ENCODE data around the gene NBL1. TPM values are rescaled to one million over a fixed set of nuclear protein-coding genes. Genes with fewer than 3 reads are reported as not detected.

The NBL1 gene
- total RNA-seq, 1 donor from 2014 or later: 7.8 TPM

DNA sequence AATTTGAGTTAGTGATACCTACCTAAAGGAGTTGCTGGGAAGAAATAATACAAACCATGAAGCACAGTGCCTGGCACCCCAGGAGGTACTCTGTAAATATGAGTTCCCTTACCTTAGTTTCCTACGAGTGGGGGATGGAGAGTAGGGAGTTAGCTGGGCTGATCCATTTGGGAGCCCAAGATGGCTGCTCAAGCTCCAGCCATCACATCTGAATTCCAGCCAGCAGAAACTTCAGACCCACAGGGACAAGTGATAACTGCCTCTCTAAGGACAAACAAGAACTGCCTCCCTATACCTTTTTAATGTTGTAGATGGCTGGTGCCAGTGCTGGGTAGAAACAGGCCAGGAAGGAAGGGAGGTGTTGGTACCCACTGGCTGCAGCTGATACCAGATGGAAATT is 43.3 kb downstream of the NBL1 start:
- Mint-ChIP-seq H3K4me1 (no peaks in the 10 kb centered on the region), H3K27me3 (ENCODE audit: low read depth) (no peaks in the 10 kb centered on the region), H3K9me3 (no peaks in the 10 kb centered on the region), H3K27ac (ENCODE audit: unreplicated experiment) (no peak overlapping the region), H3K36me3 (ENCODE audit: low read depth) (no peaks in the 10 kb centered on the region), H3K4me3 (no peak overlapping the region)
- no peak for TF ChIP-seq CTCF (conservative IDR thresholded peaks at IDR 0.05)
- no peak for DNase-seq (ENCODE audit: low read depth, low spot score)

DNA sequence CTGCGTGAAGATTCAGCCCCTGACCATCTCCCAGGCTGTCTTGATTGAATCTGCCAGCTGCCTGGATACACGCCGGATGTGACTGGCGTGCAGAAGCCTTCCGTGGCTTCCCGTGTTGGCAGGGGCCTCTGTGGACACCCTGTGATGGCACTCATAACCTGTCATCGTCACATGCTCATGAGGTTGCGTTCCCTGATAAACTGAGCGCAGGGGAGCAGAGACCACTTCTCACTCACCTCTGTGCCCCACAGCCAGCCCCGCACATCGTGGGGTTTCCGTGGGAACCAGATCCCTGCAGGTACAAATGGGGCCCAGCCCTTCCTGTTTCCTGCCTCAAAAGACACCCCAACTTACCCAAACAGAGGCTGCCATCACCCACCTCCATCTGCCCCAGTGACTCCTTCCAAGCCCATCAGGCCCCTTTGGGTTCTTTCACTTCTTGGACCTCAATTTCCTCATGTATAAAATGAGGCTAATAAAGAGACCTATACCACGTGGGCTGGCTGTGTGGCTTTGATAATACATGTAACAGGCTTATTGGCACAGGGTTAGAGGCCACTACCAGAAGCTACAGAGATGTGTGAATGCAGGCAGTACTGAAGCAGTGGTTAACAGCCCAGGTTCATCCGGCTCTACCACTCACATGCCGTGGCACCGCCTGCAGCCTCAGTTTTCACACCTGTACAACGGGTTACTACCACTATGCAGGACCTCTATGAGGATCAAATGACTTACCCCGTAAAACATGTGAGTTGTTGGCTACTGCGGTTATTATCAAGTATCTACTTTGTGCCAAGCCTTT is 44.1 kb downstream of the NBL1 start:
- DNase-seq (ENCODE audit: low read depth, low spot score): no peak
- H3K27ac Mint-ChIP-seq (ENCODE audit: unreplicated experiment): no peak overlapping the region
- no peaks in the 10 kb centered on the region for H3K27me3 Mint-ChIP-seq (ENCODE audit: low read depth)
- H3K4me1 Mint-ChIP-seq: no peaks in the 10 kb centered on the region
- no peak for TF ChIP-seq CTCF (conservative IDR thresholded peaks at IDR 0.05)
- H3K9me3 Mint-ChIP-seq: no peaks in the 10 kb centered on the region
- no peaks in the 10 kb centered on the region for H3K36me3 Mint-ChIP-seq (ENCODE audit: low read depth)
- H3K4me3 Mint-ChIP-seq: no peak overlapping the region

- Mint-ChIP-seq H3K27me3 (ENCODE audit: low read depth) (no peaks in the 10 kb centered on the region), H3K36me3 (ENCODE audit: low read depth) (no peaks in the 10 kb centered on the region), H3K9me3 (no peaks in the 10 kb centered on the region), H3K27ac (ENCODE audit: unreplicated experiment) (no peak overlapping the region), H3K4me1 (no peaks in the 10 kb centered on the region), H3K4me3 (no peak overlapping the region)
- no peak for TF ChIP-seq CTCF (conservative IDR thresholded peaks at IDR 0.05)
- no peak for DNase-seq (ENCODE audit: low read depth, low spot score)
These were observed 45.1 kb downstream of the NBL1 start for GRCh38 chr1:19689085-19689757.

DNA sequence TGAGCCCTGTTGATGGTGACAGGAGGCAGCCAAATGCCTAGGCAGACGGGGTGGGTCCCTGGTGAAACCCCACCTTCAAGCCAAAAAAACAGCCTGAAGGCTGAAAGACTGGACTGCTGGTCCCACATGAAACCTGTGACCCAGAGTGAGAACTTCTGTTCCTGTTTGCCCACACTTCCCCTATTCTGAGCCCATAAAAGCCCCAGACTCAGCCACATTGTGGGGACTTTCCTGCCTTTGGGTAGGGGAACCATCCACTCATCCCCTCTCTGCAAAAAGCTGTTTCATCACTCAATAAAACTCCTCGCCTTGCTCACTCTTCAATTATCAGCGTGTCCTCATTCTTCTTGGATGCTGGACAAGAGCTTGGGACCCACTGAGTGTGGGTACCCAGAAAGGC is 45.7 kb downstream of the NBL1 start:
- Mint-ChIP-seq H3K9me3 (no peaks in the 10 kb centered on the region), H3K27me3 (ENCODE audit: low read depth) (no peaks in the 10 kb centered on the region), H3K4me3 (no peak overlapping the region), H3K4me1 (no peaks in the 10 kb centered on the region), H3K27ac (ENCODE audit: unreplicated experiment) (no peak overlapping the region), H3K36me3 (ENCODE audit: low read depth) (no peaks in the 10 kb centered on the region)
- no peak for DNase-seq (ENCODE audit: low read depth, low spot score)
- no peak for TF ChIP-seq CTCF (conservative IDR thresholded peaks at IDR 0.05)

GRCh38 chr1:19690342-19690741 is 46.2 kb downstream of the NBL1 start:
- no peak for TF ChIP-seq CTCF (conservative IDR thresholded peaks at IDR 0.05)
- no peak overlapping the region for H3K4me3 Mint-ChIP-seq
- H3K27me3 Mint-ChIP-seq (ENCODE audit: low read depth): no peaks in the 10 kb centered on the region
- H3K36me3 Mint-ChIP-seq (ENCODE audit: low read depth): no peaks in the 10 kb centered on the region
- H3K9me3 Mint-ChIP-seq: no peaks in the 10 kb centered on the region
- H3K4me1 Mint-ChIP-seq: no peaks in the 10 kb centered on the region
- no peak for DNase-seq (ENCODE audit: low read depth, low spot score)
- H3K27ac Mint-ChIP-seq (ENCODE audit: unreplicated experiment): no peak overlapping the region
